NCI-H524 treated with DMSO at 0.1 percent for 48 hours (cell line): ENCODE results near the gene DMAC2.
"Not testable (repeated sequence)": the region's sequence is repeated elsewhere in the genome, so short reads cannot be mapped to it uniquely, and the experiment has no call there.

Source experiments
- DNase-seq: peaks from one replicate; lab custom pipeline; 2025; lab: John Stamatoyannopoulos, UW

Gene DMAC2

GRCh38 chr19:41442473-41443355 is 3.0 kb upstream of the DMAC2 start, which contains the start of gene ERICH4:
Gene ERICH4, plus strand, starts transcription at chr19:41443156. Its CDS starts 14 bp downstream, at chr19:41443170.
- no peak for DNase-seq

DNA sequence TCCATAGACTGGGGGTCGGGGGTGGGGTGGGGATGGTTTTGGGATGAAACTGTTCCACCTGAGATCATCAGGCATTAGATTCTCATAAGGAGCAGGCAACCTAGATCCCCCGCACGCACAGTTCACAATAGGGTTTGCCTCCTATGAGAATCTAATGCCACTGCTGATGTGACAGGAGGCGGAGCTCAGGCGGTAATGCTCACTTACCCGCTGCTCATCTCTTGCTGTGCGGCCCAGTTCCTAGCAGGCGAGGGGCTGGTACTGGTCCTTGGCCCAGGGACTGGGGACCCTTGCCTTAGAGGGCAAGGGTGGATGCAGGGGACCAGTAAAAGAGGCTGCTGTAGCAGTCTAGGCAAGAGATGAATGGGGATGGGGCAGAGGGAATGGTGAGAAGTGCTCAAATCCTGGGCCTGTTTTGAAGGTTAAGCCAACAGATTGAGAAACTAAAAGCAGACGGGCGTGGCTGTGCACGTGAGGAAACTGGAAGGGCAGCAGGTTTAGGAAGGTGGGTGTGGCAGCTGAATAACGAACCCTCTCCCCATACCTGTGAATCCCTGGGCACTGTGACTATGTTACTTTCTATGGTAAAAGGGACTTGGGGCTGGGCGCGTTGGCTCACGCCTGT is 1.7 kb upstream of the DMAC2 start:
- DNase-seq, result no peak

DNA sequence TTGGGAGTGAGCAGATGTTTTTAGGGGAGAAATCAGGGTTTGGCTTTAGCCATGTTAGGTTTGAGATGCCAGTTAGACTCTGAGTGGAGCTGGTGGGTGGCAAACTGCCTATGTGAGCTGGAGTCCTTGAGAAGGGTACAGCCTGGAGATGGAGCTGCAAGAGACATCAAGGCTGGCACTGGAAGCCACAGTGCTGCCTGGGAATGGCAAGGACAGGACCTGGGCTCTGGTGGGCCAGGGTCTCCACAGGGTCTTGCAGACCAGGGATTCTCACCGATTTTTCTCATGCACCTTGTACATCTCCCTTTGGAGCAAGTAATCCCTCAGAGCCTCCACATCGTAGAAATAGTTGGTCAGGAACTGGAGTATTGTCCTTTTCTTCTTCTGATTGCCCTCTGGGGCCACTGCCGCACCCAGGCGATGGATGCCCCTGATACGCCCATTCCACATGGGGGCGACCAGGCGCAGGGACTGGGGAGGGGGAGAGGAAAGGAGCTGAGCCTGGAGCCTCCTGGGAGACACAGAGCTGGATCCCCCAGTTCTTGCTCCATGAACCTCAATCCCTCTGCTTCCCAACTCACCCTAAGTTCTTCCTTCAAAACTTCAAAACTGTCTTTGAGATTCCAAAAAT is 1.7 kb downstream of the DMAC2 start:
- no peak for DNase-seq

DNA sequence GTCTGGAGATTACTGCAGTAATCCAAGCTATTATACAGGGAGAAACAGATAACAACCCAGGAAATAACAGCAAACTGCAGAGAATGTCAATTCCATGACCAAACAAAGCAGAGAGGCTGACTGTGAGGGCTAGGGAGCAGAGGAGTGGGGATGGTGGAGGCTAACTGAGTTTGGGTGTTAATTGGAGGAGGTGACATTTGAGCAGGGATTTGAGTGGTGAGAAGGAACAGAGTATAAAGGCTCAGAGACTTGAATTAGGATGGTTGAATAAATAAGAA is 3.1 kb downstream of the DMAC2 start:
- no peak for DNase-seq

DNA sequence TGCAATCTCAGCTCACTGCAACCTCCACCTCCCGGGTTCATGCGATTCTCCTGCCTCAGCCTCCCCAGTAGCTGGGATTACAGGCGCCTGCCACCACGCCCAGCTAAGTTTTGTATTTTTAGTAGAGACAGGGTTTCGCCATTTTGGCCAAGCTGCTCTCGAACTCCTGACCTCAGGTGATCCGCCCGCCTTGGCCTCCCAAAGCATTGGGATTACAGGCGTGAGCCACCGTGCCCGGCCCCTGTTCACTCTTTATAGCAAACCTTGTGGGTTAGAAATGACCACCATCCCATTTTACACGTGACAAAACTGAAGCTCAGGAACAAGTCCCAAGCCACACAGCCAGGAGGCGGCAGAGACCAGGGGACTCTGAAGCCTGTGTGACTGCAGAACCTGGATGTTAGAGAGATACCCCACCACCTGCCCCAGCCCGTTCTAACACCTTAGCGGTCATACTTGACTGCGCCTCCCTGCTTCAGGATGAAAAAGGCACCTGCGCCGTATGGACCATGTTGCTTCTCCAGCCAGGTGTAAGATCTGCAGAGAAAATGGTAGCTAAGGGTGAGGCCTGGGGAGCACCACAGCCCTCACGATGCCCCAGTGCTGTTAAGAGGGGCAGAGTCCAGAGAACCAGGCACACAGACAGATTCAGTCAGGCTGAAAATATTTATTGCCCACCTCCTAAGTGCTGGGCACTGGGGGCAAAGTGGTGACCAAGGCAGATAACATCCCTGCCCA is 3.6 kb downstream of the DMAC2 start:
- DNase-seq, result no peak

DNA sequence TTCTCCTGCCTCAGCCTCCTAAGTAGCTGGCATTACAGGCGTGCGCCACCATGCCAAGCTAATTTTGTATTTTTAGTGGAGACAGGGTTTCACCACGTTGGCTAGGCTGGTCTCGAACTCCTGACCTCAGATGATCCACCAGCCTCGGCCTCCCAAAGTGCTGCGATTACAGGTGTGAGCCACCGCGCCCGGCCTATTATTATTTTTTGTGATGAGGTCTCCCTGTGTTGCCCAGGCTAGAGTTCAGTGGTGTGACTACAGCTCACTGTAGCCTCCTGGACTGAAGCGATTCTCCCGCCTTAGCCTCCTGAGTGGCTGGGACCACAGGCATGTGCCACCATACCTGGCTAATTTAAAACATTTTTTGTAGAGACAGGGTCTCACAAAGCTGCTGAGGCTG is 4.3 kb downstream of the DMAC2 start:
- DNase-seq, result not testable (repeated sequence)

- no peak for DNase-seq
Observed at GRCh38 chr19:41434450-41434849, 5.3 kb downstream of the DMAC2 start.

GRCh38 chr19:41433171-41433570 is 6.5 kb downstream of the DMAC2 start:
- DNase-seq, result no peak

DNA sequence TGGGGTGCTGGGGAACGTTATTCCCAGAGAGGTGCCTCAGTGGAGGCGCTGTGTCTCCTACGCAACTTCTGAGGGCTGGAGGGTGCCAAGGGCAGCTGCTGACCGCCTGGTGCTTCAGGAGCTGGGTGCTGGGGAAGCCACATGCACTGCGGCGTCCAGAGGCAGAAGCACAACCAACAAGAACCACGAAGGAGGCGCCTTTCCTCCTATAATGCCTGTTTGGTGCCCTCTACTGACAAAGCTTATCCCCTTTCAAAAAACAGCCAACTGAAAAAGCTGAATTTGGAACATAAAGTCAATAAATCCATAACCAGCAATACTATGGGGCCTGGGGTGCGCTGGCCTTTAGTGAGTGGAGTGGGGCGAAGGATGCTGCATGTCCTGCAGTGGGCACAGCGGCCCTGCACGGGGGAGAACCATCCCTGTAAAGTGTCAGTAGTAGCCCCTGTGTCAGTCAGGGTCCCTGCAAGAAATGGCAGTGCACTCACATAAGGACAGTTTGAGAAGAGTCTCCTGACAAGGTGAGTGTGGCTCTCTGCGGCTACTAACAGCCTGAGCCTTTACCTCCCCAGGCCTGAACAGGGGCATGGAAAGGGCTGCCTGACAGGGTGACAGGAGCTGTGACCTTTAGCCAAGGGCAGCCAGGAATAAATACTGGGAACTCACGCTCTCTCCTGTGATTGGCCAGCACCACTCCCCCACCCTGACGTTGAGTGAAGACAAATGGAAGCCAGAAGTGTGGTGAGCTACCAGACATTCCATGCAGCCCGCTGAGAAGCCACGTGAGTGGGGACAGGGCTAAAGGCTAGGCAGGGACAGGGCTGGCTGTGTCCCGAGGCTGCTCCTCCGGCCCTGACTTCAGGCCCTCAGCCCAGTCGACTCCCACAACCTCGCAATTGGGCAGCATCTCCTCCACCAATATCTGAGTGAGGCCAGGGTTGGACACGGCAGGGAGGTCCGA is 8.0 kb downstream of the DMAC2 start:
- DNase-seq, result no peak

GRCh38 chr19:41430922-41431321 is 8.8 kb downstream of the DMAC2 start:
- no peak for DNase-seq

DNA sequence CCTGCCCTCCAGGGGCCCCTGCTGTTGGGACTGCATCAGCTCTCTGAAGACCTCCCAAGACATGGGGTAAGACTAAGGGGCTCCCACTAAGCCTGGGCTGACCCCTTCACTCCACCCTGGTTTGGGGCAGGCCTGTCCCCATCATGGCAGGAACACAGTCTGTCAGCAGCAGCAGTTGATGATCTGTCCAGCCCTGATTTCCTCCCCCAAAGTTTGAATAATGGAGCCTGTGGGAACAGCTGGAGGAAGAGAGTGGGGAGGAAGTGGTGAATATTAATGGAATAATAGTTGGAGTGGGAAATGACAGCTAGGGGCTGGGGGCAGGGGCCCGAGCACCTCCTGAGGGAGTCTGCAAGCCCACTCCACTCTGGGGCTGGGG is 11.2 kb downstream of the DMAC2 start:
- DNase-seq, result no peak

DNA sequence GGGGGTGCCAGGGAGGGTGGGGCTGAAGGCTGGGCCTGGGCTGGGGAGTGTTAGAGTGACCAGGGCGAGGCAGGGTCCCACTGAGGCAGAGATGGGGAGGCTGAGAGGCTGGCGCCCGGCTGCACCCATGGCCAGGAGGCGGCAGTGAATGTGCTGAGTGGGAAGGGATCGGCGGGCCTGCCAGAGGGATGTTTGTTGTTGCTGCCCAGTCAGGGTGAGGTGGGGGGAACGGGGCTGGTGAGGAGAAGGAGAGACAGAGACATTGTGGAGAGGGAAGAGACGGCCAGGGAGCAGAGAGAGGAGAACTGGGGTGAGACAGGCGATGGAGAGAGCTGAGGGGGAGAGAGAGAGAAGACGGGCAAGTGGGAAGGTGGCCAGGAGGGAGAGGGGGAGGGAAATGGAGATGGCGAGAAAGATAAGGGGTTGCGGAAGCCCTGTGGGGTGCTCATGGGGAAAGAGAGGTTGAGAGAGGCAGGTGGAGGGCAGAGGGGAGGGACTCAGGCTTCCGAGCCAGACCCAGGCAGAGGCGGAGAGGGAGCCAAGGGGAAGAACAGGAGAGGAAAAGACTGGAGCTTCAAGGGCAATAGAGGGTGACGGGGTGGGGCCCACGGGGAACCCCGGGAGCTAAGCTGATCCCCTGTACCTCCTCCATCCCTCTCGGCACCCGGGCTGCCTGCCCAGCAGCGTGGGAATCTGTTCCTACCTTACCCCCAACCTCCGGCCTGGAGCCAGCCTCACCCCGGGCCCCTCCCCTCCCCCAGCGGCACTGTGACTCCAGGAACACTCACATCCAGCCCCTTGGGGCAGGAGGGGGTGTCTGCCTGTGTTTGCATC is 11.8 kb downstream of the DMAC2 start:
- no peak for DNase-seq

DNA sequence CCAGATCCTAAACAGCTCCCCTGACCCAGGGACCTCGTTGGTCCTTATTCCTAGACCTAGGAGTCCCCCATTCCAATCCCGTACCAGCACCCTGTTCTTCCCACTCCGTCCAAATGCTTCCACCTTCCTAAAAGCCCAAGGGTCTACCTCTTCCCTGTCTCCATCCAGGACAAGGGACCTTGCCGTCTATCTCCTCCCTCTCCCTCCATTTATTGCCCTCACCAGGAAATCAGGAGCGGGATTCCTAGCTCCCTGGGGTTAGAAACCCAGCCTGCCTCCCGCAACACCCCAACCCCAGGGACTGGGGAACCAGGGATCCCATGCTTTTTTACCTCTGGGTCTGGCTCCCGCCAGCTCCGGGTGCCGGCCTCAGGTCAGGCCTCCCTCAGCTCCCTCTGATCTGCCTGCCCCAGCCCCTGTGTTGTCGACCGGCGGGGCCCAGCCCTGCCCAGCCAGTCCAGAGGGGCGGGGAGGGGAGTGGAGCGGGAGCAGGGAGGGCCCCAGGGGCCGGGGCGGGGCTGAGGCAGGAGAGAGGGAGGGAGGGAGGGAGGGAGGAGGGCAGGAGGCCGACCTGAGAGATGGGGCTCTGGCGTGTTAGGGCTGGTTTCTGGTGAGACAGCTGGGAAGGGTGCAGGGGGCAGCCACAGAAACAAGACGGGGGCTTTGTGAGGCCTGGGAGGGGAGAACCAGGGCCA is 12.6 kb downstream of the DMAC2 start, which contains the start of gene B3GNT8:
B3GNT8 (minus strand) TSS at position 423 of the 695 bp plus-strand sequence. CDS start 596 bp downstream, outside the sequence.
- DNase-seq, result no peak

GRCh38 chr19:41426116-41426841 is 13.4 kb downstream of the DMAC2 start:
- no peak for DNase-seq

DNA sequence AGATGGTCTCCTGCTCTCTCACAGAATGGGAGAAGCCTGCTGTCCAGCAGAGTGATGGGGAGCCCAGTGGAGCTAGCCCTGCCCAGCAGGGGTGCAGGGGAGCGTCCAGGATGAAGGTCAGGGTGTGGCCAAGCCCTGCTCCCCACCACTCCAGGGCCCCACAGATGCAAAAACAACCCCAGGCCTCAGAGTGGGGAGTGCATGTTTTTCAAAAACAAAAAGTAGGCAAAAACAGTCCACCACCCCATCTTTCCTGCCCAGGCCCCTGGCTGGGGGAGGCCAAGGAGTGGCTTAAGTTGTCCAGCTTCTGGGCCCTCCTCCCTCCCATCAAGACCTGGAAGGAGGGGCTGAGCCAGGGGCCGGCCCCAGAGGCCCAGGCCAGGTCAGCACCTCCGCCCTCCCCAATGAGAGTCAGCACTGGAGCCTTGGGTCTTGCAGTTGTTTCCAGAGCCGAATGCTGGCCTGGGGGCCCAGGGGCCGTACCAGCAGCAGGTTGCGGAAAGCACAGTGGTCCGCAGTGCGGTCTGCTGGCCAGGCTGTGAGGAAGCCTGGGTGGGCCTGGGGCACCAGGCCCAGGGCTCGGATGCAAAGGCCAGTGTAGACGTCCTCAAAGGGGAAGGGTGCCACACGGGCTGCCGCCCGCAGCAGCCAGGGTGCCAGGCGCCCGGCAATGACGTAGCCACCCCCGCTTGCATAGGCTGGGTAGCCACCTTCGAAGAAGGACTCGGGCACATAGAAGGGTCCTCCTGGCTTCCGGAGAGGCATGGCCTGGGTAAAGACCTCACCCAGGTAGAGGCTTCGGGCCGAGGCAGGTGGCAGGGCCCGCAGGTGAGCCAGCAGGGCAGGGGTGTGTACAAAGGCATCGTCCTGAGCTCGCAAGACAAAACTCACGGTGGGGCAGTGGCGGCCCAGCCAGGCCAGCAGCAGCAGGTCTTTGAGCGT is 14.3 kb downstream of the DMAC2 start:
- no peak for DNase-seq

- no peak for DNase-seq
Observed at GRCh38 chr19:41424335-41425173, 15.2 kb downstream of the DMAC2 start.

- no peak for DNase-seq
Observed at GRCh38 chr19:41422955-41423354, 16.8 kb downstream of the DMAC2 start.
